NT2/D1 (cell line): ENCODE measurements around the gene ABCC4.
"Not testable (repeated sequence)": the region's sequence is repeated elsewhere in the genome, so short reads cannot be mapped to it uniquely, and the experiment has no call there.

Experiments
- SUZ12 ChIP-seq: IDR thresholded peaks from 2 replicates; pipeline ENCODE4 v1.6.1; 2011; ENCODE audit not compliant: insufficient read length, insufficient read depth; ENCODE audit errors: extremely low read depth
- YY1 ChIP-seq: IDR thresholded peaks from 2 replicates; pipeline ENCODE4 v1.6.1; 2011; ENCODE audit not compliant: insufficient read length, insufficient read depth
- ZNF274 ChIP-seq: IDR thresholded peaks from 2 replicates; pipeline ENCODE4 v1.6.1; 2011; ENCODE audit warnings: mild to moderate bottlenecking, low read depth, low read length

- not testable (repeated sequence) for TF ChIP-seq ZNF274, YY1, SUZ12
Observed at GRCh38 chr13:95273592-95274132, 27.6 kb downstream of the ABCC4 start.
